ENCODE results near the gene PRKAR2B. TPM values are rescaled to one million over a fixed set of nuclear protein-coding genes. Genes with fewer than 3 reads are reported as not detected.

The PRKAR2B gene
- polyA plus RNA-seq, 3 donors: 2.5 to 5.6 (median 3.5) TPM

DNA sequence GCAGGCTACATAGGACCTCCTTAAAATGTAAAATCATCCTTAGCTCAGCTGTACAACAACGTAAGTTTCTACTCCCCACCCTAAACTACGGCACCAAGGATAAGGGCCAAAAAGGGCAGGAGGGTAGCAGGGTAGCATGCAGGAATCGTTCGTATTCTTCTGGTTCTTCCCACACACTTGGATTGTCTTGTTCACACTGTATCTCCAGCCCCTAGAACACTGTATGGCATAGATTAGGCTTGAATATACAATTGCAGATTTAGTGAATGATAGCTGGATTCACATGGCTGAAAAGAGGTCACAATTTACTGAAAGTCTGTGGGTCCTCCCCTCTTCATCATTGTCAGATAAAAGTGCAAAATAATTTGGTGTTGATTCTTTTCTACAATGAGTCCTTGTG, 28.2 kb upstream of the PRKAR2B start:
- TF ChIP-seq, protein P1, sequence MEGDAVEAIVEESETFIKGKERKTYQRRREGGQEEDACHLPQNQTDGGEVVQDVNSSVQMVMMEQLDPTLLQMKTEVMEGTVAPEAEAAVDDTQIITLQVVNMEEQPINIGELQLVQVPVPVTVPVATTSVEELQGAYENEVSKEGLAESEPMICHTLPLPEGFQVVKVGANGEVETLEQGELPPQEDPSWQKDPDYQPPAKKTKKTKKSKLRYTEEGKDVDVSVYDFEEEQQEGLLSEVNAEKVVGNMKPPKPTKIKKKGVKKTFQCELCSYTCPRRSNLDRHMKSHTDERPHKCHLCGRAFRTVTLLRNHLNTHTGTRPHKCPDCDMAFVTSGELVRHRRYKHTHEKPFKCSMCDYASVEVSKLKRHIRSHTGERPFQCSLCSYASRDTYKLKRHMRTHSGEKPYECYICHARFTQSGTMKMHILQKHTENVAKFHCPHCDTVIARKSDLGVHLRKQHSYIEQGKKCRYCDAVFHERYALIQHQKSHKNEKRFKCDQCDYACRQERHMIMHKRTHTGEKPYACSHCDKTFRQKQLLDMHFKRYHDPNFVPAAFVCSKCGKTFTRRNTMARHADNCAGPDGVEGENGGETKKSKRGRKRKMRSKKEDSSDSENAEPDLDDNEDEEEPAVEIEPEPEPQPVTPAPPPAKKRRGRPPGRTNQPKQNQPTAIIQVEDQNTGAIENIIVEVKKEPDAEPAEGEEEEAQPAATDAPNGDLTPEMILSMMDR (IDR thresholded peaks at IDR 0.05): no peak
- H3K9me3 Mint-ChIP-seq: peaks cover 0 to 3% (median 0%) of the 10 kb centered on the region in 7 donors
- intact Hi-C loops (cut with micrococcal nuclease): no loop called here
- peaks cover 0 to 3% (median 3%) of the 10 kb centered on the region in 3 donors for H3K27me3 Mint-ChIP-seq (ENCODE audit: low read depth in 3 of 3)
- H3K79me2 ChIP-seq (ENCODE audit: insufficient read depth, low read length): no peaks in the 10 kb centered on the region
- H3K27ac Mint-ChIP-seq: no peak overlapping the region
- H3K9ac ChIP-seq (ENCODE audit: insufficient read depth, low read length, poor library complexity, severe bottlenecking): no peak overlapping the region
- H3K27ac ChIP-seq (ENCODE audit: low read depth in 1 of 2, low read length in 2 of 2): no peak overlapping the region
- peaks cover 3% of the 10 kb centered on the region for H3K4me1 Mint-ChIP-seq
- H3K36me3 Mint-ChIP-seq: no peaks in the 10 kb centered on the region
- no peaks in the 10 kb centered on the region for H3K27me3 ChIP-seq (ENCODE audit: control insufficient read depth in 2 of 2, insufficient read depth in 2 of 2, low read length in 2 of 2)
- no peak for DNase-seq
- 100% methylated on average over 1 of the region's 4 CpGs for WGBS (ENCODE audit: insufficient coverage)
- no peak overlapping the region for H2AFZ ChIP-seq (ENCODE audit: insufficient read depth, low read depth, low read length, poor library complexity, severe bottlenecking)
- no peak overlapping the region for H3K4me2 ChIP-seq (replicated peaks; ENCODE audit: extremely low read depth, low read length, poor library complexity, severe bottlenecking)
- H3K4me3 Mint-ChIP-seq: no peak overlapping the region
- no peaks in the 10 kb centered on the region for H3K36me3 ChIP-seq (replicated peaks in 1 of 2; ENCODE audit: control insufficient read depth in 1 of 2, insufficient read depth in 2 of 2, low read length in 2 of 2)
- H3K4me3 ChIP-seq (replicated peaks in 1 of 3; ENCODE audit: low read depth in 2 of 3, low read length in 3 of 3): no peak overlapping the region
- no peaks in the 10 kb centered on the region for H3K4me1 ChIP-seq (ENCODE audit: control insufficient read depth in 1 of 2, insufficient read depth in 2 of 2, low read length in 2 of 2)
- H4K20me1 ChIP-seq (ENCODE audit: insufficient read depth, low read length): no peaks in the 10 kb centered on the region
- H3K9me3 ChIP-seq (replicated peaks in 1 of 2; ENCODE audit: control insufficient read depth in 1 of 2, insufficient read depth in 1 of 2, low read length in 2 of 2): no peaks in the 10 kb centered on the region

- H2AFZ ChIP-seq (ENCODE audit: insufficient read depth, low read depth, low read length, poor library complexity, severe bottlenecking): no peak overlapping the region
- Mint-ChIP-seq H3K4me3 (no peak overlapping the region), H3K27me3 (ENCODE audit: low read depth in 3 of 3) (peaks cover 0 to 4% (median 3%) of the 10 kb centered on the region in 3 donors), H3K36me3 (no peaks in the 10 kb centered on the region), H3K27ac (peak overlapping the region in 1 of 7 donors; percentile 28), H3K9me3 (peaks cover 0 to 6% (median 0%) of the 10 kb centered on the region in 7 donors), H3K4me1 (peaks cover 3% of the 10 kb centered on the region)
- no peak overlapping the region for H3K27ac ChIP-seq (ENCODE audit: low read depth in 1 of 2, low read length in 2 of 2)
- no peak for DNase-seq
- H3K79me2 ChIP-seq (ENCODE audit: insufficient read depth, low read length): no peaks in the 10 kb centered on the region
- H3K4me2 ChIP-seq (replicated peaks; ENCODE audit: extremely low read depth, low read length, poor library complexity, severe bottlenecking): no peak overlapping the region
- no peaks in the 10 kb centered on the region for H3K9me3 ChIP-seq (replicated peaks in 1 of 2; ENCODE audit: control insufficient read depth in 1 of 2, insufficient read depth in 1 of 2, low read length in 2 of 2)
- no CpG with 5 or more reads among the region's 2 CpGs for WGBS (ENCODE audit: insufficient coverage)
- no peaks in the 10 kb centered on the region for H3K36me3 ChIP-seq (replicated peaks in 1 of 2; ENCODE audit: control insufficient read depth in 1 of 2, insufficient read depth in 2 of 2, low read length in 2 of 2)
- TF ChIP-seq, protein P1 (IDR thresholded peaks at IDR 0.05): no peak
- H3K4me1 ChIP-seq (ENCODE audit: control insufficient read depth in 1 of 2, insufficient read depth in 2 of 2, low read length in 2 of 2): no peaks in the 10 kb centered on the region
- no peak overlapping the region for H3K9ac ChIP-seq (ENCODE audit: insufficient read depth, low read length, poor library complexity, severe bottlenecking)
- no peak overlapping the region for H3K4me3 ChIP-seq (replicated peaks in 1 of 3; ENCODE audit: low read depth in 2 of 3, low read length in 3 of 3)
- intact Hi-C loops (cut with micrococcal nuclease): no loop called here
- H4K20me1 ChIP-seq (ENCODE audit: insufficient read depth, low read length): no peaks in the 10 kb centered on the region
- H3K27me3 ChIP-seq (ENCODE audit: control insufficient read depth in 2 of 2, insufficient read depth in 2 of 2, low read length in 2 of 2): no peaks in the 10 kb centered on the region
Observed at GRCh38 chr7:107017965-107018719, 26.4 kb upstream of the PRKAR2B start.

Measured in CD14-positive monocyte (primary cell).